ENCODE measurements around the gene RRAS2.

DNA sequence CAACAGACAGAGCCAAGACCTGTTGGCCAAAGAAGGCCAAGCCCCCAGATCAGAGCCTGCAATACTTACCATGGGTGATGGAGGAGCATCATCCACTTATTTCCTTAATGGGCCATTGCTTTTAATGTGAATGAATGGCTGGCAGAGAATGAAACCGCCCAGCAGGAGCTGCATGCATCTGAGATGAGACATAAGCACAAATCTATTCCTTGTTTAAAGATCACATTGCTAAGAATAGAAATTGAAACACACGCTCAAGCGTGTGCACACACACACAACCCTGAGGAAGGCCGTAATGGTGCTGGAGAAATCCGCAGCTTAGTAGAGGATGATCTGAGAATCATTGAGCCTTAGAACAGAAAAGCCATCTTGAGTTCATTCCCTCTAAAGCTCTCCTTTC is 5.3 kb upstream of the RRAS2 start:
- TF ChIP-seq POLR2A (conservative IDR thresholded peaks at IDR 0.05) (no peak), EZH2 (IDR thresholded peaks at IDR 0.05; ENCODE audit: borderline replicate concordance, low read depth, low read length) (no peak), FOXA1 (IDR thresholded peaks at IDR 0.05; ENCODE audit: borderline replicate concordance) (no peak), NFIC (IDR thresholded peaks at IDR 0.05) (no peak)
- TF ChIP-seq, protein P1, sequence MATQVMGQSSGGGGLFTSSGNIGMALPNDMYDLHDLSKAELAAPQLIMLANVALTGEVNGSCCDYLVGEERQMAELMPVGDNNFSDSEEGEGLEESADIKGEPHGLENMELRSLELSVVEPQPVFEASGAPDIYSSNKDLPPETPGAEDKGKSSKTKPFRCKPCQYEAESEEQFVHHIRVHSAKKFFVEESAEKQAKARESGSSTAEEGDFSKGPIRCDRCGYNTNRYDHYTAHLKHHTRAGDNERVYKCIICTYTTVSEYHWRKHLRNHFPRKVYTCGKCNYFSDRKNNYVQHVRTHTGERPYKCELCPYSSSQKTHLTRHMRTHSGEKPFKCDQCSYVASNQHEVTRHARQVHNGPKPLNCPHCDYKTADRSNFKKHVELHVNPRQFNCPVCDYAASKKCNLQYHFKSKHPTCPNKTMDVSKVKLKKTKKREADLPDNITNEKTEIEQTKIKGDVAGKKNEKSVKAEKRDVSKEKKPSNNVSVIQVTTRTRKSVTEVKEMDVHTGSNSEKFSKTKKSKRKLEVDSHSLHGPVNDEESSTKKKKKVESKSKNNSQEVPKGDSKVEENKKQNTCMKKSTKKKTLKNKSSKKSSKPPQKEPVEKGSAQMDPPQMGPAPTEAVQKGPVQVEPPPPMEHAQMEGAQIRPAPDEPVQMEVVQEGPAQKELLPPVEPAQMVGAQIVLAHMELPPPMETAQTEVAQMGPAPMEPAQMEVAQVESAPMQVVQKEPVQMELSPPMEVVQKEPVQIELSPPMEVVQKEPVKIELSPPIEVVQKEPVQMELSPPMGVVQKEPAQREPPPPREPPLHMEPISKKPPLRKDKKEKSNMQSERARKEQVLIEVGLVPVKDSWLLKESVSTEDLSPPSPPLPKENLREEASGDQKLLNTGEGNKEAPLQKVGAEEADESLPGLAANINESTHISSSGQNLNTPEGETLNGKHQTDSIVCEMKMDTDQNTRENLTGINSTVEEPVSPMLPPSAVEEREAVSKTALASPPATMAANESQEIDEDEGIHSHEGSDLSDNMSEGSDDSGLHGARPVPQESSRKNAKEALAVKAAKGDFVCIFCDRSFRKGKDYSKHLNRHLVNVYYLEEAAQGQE (IDR thresholded peaks at IDR 0.05; ENCODE audit: borderline replicate concordance) = no peak
- TF ChIP-seq, protein P1 (CRISPR knock-in tag; IDR thresholded peaks at IDR 0.05; ENCODE audit: low read depth) = no peak
- TF ChIP-seq, protein P2, sequence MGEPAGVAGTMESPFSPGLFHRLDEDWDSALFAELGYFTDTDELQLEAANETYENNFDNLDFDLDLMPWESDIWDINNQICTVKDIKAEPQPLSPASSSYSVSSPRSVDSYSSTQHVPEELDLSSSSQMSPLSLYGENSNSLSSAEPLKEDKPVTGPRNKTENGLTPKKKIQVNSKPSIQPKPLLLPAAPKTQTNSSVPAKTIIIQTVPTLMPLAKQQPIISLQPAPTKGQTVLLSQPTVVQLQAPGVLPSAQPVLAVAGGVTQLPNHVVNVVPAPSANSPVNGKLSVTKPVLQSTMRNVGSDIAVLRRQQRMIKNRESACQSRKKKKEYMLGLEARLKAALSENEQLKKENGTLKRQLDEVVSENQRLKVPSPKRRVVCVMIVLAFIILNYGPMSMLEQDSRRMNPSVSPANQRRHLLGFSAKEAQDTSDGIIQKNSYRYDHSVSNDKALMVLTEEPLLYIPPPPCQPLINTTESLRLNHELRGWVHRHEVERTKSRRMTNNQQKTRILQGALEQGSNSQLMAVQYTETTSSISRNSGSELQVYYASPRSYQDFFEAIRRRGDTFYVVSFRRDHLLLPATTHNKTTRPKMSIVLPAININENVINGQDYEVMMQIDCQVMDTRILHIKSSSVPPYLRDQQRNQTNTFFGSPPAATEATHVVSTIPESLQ (CRISPR knock-in tag; IDR thresholded peaks at IDR 0.05) = no peak
- TF ChIP-seq, protein P3, sequence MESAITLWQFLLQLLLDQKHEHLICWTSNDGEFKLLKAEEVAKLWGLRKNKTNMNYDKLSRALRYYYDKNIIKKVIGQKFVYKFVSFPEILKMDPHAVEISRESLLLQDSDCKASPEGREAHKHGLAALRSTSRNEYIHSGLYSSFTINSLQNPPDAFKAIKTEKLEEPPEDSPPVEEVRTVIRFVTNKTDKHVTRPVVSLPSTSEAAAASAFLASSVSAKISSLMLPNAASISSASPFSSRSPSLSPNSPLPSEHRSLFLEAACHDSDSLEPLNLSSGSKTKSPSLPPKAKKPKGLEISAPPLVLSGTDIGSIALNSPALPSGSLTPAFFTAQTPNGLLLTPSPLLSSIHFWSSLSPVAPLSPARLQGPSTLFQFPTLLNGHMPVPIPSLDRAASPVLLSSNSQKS (CRISPR knock-in tag; IDR thresholded peaks at IDR 0.05) = no peak
